ENCODE measurements around the gene SUMO3. TPM values are rescaled to one million over a fixed set of nuclear protein-coding genes. Genes with fewer than 3 reads are reported as not detected.

The SUMO3 gene
- total RNA-seq, 4 donors from 2014 or later, result 18.3 to 56.7 (median 38.1) TPM

GRCh38 chr21:44757731-44758130, 60.1 kb downstream of the SUMO3 start:
- in situ Hi-C loops (cut with MboI; ENCODE audit: low pct_ligation_motif_present in 1 of 4, low pct_unique_long_range_greater_than_20kb in 1 of 4, low sequenced_read_pairs in 3 of 4) (no loop called here), intact Hi-C loops (cut with DNase I; ENCODE audit: low total_unique reads) (no loop called here)
- Histone ChIP-seq H3K4me3 (no peak overlapping the region), H3K27ac (no peak overlapping the region), H3K27me3 (no peaks in the 10 kb centered on the region), H3K4me1 (peaks cover 0 to 8% (median 3%) of the 10 kb centered on the region in 4 donors), H3K36me3 (no peaks in the 10 kb centered on the region), H3K9me3 (no peaks in the 10 kb centered on the region)
- DNase-seq, result no peak
- TF ChIP-seq POLR2AphosphoS5 (IDR thresholded peaks at IDR 0.05) (no peak), EP300 (IDR thresholded peaks at IDR 0.05; ENCODE audit: low read depth) (no peak), CTCF (IDR thresholded peaks at IDR 0.05) (no peak), POLR2A (IDR thresholded peaks at IDR 0.05) (no peak)
- WGBS, 2 donors (ENCODE audit: low coverage in 1 of 2), result 83 to 86% methylated on average over 2 to 6 of the region's 6 CpGs

- H3K4me1 ChIP-seq, result peaks cover 0 to 3% (median under 1%) of the 10 kb centered on the region in 4 donors
- H3K36me3 ChIP-seq, result no peaks in the 10 kb centered on the region
- no peak for DNase-seq
- in situ Hi-C loops (cut with MboI; ENCODE audit: low pct_ligation_motif_present in 1 of 4, low pct_unique_long_range_greater_than_20kb in 1 of 4, low sequenced_read_pairs in 3 of 4) (no loop called here), intact Hi-C loops (cut with DNase I; ENCODE audit: low total_unique reads) (no loop called here)
- H3K27me3 ChIP-seq, result no peaks in the 10 kb centered on the region
- WGBS, 2 donors (ENCODE audit: low coverage in 1 of 2), result 85 to 92% methylated on average over 9 to 23 of the region's 23 CpGs
- H3K4me3 ChIP-seq, result no peak overlapping the region
- TF ChIP-seq POLR2A (IDR thresholded peaks at IDR 0.05) (no peak), CTCF (IDR thresholded peaks at IDR 0.05) (no peak), EP300 (IDR thresholded peaks at IDR 0.05; ENCODE audit: low read depth) (no peak), POLR2AphosphoS5 (IDR thresholded peaks at IDR 0.05) (no peak)
- H3K9me3 ChIP-seq, result no peaks in the 10 kb centered on the region
- no peak overlapping the region for H3K27ac ChIP-seq
Observed at GRCh38 chr21:44756423-44757185, 61.3 kb downstream of the SUMO3 start.

Other genes with a start within 250 kb of the SUMO3 start
- not detected for gene KRTAP10-4, start 244.3 kb downstream of the SUMO3 start, total RNA-seq
- not detected for gene KRTAP10-5, start 237.5 kb downstream of the SUMO3 start, total RNA-seq
- gene KRTAP10-6, start 225.6 kb downstream of the SUMO3 start, total RNA-seq, result not detected
- gene KRTAP10-7, start 217.5 kb downstream of the SUMO3 start, total RNA-seq, result not detected
- not detected for gene KRTAP10-8, start 206.0 kb downstream of the SUMO3 start, total RNA-seq
- not detected for gene KRTAP10-9, start 191.0 kb downstream of the SUMO3 start, total RNA-seq
- not detected for gene KRTAP10-10, start 180.7 kb downstream of the SUMO3 start, total RNA-seq
- not detected for gene KRTAP10-11, start 171.6 kb downstream of the SUMO3 start, total RNA-seq
- not detected for gene KRTAP12-4, start 163.4 kb downstream of the SUMO3 start, total RNA-seq
- not detected for gene KRTAP12-3, start 160.1 kb downstream of the SUMO3 start, total RNA-seq
- not detected for gene KRTAP12-2, start 151.1 kb downstream of the SUMO3 start, total RNA-seq
- not detected for gene KRTAP12-1, start 135.9 kb downstream of the SUMO3 start, total RNA-seq
- gene KRTAP10-12, start 120.9 kb downstream of the SUMO3 start, total RNA-seq, result not detected
- not detected for gene TSPEAR, start 106.5 kb downstream of the SUMO3 start, total RNA-seq
- 10 to 100 TPM; 40.8 to 78.0 (median 60.5) TPM for gene UBE2G2, start 16.2 kb downstream of the SUMO3 start, total RNA-seq
- gene PTTG1IP, start 55.6 kb upstream of the SUMO3 start, total RNA-seq, result 100 to 1,000 TPM; 157 to 552 (median 288) TPM
- 10 to 100 TPM; 14.2 to 32.4 (median 24.9) TPM for gene ITGB2, start 102.8 kb upstream of the SUMO3 start, total RNA-seq
- 10 to 100 TPM in 3 of 4 donors, 1 to 10 TPM in 1; 8.1 to 46.0 (median 16.6) TPM for gene SLX9, start 122.0 kb upstream of the SUMO3 start, total RNA-seq